Measurements from ENCODE around the gene NAT9. TPM values are rescaled to one million over a fixed set of nuclear protein-coding genes. Genes with fewer than 3 reads are reported as not detected.

The NAT9 gene
- total RNA-seq, 1 experiment from 2014 or later, result 32.7 TPM

DNA sequence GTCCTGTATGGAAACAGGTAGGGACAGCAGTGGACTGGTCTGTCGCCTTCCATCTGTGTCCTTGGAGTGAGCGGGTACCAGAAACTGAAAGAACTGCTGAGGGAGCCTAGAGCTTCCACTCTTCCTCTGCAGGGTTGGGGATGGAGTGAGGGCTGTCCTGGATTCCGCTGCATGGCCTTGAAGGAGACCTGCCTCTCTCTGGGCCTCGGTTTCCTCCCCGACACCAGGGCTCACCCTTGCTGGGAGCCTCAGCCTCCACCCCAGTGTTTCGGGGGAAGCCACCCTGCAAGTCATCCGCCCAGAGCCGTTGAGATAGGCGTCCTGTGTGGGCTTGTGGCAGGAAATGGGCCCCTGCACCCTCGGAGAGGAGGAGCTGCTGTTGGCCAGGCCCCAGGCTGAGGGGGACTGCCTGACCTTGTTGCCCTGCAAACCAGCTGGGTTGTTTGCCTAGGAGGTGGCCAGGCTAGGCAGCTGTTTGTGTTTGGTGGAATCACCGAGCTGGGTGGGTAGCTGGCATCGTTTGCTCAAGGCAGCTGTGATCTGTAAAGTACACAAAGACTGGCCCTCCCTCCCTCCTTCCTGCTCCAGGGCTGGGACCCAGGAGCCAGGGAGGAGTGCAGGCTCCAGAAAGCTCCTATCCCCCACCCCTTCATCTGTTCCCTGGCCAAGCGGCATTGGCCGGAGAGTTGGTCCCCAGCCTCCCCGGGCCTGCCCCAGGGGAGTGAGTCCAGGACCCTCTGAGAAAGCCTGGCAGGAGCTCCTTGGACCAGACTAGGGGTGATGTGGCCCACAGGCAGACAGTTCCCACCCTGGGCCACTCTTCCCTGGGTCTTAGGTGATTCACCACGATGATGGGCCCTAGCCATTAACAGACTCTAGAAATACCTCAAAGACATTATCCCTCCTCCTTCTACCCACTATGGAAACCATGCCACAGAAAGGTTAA lies 37.8 kb downstream of the NAT9 start:
- DNase-seq (ENCODE audit: low spot score), result no peak
- in situ Hi-C loops (cut with HindIII; ENCODE audit: low sequenced_read_pairs), result no loop called here

DNA sequence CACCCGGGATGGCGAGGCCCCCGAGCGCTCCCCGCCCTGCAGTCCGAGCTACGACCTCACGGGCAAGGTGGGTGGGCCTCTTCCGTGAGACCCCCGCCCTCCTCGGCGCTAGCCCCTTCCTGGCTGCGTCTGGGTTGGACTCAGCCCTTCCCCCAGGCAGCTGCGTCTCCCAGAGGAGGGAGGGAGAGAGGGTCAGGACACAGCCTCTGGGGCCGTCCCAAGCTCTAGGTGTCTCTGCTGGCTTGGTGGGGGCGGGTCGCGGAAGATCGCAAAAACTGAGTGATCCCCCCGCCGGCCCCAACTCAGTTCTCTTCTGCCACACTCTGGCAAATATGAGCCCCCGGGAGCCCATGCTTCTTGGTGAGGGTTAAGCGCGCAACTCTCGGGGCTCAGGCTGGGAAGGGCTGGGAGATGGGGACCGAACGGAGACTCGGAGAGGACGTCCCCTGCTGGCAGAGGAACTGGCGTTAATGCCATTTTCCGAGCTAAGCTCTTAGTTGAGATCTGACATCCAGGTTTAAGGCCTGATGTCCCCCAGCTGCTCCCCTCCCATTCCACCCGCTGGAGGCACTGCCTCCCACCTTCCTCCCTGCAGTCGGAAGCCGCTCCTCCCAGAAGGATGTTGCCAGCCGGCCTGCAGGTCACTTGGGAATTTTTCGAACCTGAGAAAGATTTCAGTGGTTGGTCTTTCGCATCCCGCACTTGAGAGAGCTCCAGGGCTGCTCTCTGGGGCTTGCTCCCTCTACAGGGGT lies 38.7 kb downstream of the NAT9 start:
- in situ Hi-C loops (cut with HindIII; ENCODE audit: low sequenced_read_pairs), result no loop called here
- peak; percentile 57 for DNase-seq (ENCODE audit: low spot score)

DNA sequence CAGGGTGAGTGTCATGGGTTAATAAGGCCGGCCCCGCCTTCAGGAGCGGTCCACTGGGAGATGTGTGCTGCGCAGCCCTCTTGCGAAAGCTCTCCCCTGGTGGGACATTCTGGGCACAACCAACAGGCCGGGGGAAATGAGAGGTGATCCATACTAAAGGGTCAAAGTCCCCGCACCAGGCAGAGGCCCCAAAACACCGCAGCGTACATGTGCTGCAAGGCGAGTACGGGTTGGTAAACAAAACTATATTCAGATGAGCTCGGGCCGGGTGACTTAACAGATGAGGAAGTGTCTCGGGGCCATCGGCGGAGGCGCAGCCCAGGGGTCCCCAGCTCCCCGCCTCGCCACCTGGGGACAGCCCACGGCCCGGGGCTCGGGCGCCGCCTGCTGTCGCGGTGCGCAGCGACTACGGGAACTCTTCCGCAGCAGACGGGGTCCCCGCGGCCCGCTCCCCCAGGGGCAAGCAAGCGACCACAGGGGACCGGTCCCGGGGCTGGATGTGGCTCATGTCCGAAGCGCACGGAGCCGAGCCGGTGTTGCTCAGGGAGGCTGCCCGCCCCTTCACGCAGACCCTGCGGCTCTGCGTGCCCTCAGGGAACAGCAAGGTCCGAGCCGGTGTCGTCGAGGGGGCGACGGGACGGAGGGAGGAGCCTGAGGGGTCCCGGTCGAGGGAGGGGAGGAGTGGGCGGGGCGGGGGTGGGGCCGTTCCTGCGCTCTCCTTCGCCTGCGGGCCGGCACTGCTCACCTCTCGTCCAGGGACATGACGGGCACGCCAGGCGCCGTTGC lies 39.4 kb downstream of the NAT9 start, which contains the start of gene RAB37:
Gene RAB37, plus strand, starts transcription at position 744 of the 786 bp plus-strand sequence. Its CDS starts 17 bp downstream, at position 761.
- in situ Hi-C loops (cut with HindIII; ENCODE audit: low sequenced_read_pairs), result no loop called here
- no peak for DNase-seq (ENCODE audit: low spot score)

DNA sequence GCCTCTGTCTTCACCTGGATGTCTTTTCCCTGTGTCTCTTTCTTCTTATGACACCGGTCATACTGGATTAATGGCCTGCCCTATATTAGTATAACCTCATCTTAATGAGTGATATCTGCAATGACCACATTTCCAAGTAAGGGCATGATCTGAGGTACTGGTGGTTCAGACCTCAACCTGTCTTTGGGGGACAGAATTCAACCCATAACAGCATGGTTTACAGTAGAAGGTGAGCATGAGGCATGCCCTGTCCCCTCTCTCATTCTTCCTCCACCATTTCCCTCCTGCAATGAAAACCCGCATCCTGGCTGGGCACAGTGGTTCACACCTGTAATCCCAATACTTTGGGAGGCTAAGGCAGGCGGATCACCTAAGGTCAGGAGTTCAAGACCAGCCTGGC lies 41.9 kb downstream of the NAT9 start:
- no peak for DNase-seq (ENCODE audit: low spot score)
- in situ Hi-C loops (cut with HindIII; ENCODE audit: low sequenced_read_pairs), result no loop called here

DNA sequence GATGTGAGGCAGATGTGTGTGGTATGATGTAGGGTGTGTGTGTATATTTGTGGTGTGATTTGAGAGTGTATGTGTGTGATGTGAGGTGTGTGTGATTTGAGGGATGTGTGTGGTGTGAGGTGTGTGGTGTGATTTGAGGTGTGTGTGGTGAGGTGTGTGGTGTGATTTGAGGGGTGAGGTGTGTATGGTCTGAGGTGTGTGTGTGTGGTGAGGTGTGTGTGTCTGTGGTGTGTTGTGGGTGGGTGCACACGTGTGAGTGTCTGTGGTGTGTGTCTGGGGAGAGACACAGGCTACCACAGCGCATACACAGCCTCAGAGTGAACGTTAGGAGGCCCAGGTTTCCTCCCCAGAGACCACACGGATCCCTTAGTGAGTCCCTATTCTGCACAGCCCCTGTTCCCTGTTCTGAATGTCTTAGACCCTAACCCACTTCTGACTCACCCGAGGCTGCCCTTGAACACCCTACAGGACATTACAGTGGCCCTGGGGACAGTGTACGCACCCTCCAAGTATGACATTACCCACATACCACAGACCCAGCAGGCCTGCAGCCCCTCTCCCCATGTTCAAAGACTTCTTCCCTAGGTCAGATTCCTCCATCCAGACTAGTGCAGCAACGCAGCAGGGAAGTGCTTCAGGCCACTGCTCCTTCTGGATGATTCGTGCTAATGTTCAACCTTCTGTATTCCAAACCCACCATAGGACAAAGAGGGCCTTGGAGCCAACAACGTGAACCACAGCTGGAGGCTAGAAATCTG lies 42.6 kb downstream of the NAT9 start:
- in situ Hi-C loops (cut with HindIII; ENCODE audit: low sequenced_read_pairs), result no loop called here
- no peak for DNase-seq (ENCODE audit: low spot score)

DNA sequence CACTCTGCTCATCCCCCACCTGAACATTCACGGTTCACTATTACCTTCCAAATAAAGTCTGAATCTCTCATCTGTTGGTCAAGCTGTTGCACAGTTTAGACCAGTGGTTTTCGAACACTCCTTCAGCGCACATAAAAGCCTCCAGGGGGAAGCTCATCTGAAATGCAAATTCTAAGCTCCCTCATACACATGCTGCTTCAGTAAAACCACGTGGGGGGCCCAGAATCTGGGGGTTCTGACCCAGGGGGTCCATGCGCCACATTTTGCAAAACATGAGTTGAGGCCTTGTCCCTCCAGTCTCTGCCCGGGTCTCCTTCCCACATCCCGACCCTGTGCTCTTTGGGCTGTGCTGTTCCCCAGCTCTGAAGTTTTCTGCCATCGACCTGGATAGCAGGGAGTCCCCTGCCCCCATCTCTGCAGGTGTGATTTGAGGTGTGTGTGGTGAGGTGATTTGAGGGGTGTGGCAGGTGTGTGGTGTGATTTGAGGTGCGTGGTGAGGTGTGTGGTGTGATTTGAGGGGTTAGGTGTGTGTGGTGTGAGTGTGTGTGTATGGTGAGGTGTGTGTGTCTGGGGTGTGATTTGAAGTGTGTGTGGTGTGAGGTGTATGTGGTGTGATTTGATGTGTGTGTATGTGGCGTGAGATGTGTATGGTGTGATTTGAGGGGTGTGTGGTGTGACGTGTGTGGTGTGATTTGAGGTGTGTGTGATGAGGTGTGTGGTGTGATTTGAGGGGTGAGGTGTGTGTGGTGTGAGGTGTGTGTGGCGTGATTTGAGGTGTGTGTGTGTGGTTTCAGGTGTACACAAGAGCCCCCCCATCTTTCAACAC lies 43.9 kb downstream of the NAT9 start:
- no peak for DNase-seq (ENCODE audit: low spot score)
- in situ Hi-C loops (cut with HindIII; ENCODE audit: low sequenced_read_pairs), result no loop called here

DNA sequence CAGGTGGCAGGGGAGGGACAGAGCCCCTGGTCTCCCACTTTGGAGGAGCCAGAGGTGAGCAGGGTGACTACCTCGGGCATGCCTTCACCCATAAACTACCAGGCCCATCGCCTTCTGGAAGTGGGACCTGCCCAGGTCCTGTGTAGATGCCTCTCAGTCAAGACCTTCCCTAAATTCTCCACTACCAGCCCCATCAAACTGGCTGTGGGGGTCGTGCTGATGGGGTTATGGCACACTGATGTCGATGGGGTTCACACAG lies 44.9 kb downstream of the NAT9 start:
- in situ Hi-C loops (cut with HindIII; ENCODE audit: low sequenced_read_pairs), result no loop called here

DNA sequence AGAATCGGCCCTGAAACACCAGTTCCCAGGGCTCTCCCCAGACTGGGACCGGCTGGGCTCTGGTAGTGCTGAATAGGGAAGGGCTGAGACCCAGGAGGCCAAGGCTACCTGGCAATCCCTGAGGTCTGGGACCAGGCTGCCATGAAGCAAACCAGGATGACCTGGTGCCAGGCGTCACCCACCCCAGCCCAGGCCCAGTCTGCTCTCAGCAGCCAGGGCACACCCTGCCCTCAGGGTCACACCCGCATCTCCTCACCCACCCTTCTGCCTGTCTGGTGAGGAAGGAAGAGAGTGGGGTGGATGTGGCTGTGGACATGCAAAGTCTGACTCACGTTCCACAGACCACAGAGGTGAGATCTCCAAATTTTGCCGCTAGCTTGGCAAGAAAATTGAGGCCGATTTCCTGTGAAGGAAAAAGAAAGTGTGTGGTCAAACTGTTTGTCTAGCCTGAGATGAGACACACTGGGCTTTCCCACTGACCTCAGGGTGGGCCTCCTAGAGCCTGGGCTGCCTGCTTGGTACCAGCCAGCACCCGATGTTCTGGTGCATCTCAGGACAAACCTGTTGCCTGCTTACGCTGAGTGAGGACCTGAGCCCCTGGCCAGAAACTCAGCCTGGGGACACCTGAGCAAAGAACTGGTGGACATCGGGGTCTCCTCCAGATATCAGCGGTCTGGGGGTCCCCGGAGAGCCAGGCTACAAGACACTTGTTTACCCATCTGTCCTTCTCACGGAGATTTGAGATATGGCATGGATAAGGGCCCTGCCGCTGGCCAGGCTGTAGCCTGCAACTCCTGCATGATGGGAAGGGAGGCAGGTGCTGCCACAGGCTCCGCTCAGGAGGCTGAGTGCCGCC lies 45.4 kb downstream of the NAT9 start:
- in situ Hi-C loops (cut with HindIII; ENCODE audit: low sequenced_read_pairs), result no loop called here
- no peak for DNase-seq (ENCODE audit: low spot score)

More for the DNA sequence above, 44.9 kb downstream of the NAT9 start:
- no peak for DNase-seq (ENCODE audit: low spot score)

DNA sequence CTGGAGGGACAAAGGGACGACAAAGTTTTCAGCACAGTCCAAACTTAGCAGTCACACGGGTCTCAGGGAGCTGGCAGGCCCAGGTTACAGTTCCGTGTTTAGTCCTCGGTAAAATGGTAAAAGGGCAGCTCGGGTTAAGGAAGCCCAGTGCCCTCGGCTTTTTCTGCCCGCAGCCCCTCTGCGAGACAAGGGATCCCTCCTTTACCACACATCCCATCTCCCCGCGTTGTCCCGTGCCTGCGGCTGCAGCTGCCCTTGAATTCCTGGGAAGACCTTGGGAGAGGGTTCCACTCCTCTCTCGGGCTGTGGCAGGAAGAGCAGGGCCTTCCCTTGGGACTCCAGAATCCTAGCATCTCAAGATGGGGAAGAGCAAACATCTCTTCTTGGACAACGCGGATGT lies 46.3 kb downstream of the NAT9 start:
- in situ Hi-C loops (cut with HindIII; ENCODE audit: low sequenced_read_pairs), result no loop called here
- DNase-seq (ENCODE audit: low spot score), result no peak

DNA sequence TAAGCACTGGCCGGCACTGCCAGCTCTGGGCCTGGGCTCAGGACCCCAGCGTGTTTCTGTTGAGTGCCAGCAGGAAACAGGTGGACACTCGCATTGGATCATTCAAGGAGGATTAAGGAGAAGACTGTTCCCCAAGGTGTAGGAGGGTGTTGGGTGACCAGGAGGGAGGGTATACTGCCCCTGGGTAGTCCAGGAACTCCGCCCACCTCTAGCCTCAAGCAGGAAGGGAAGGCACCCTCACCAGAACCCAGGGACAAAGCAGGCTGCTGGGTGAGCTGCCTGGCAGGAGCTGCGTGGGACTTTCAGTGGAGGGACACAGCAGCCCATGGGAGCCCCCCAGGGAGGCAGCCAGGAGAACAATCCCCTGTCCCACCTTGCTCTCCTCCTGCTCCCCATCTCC lies 46.8 kb downstream of the NAT9 start:
- peak; percentile 40 for DNase-seq (ENCODE audit: low spot score)
- in situ Hi-C loops (cut with HindIII; ENCODE audit: low sequenced_read_pairs), result no loop called here

DNA sequence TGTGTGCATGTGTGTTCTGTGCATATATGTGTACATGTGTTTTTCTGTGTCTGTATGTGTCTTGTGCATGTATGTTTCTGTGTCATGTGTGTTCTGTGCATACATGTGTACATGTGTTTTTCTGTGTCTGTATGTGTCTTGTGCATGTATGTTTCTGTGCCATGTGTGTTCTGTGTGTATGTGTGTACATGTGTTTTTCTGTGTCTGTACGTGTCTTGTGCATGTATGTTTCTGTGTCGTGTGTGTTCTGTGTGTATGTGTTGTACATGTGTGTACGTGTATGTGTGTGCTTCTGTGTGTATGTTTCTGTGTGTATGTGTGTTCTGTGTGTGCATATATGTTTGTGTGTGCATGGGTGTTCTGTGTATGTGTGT lies 47.5 kb downstream of the NAT9 start:
- no peak for DNase-seq (ENCODE audit: low spot score)
- in situ Hi-C loops (cut with HindIII; ENCODE audit: low sequenced_read_pairs), result no loop called here

DNA sequence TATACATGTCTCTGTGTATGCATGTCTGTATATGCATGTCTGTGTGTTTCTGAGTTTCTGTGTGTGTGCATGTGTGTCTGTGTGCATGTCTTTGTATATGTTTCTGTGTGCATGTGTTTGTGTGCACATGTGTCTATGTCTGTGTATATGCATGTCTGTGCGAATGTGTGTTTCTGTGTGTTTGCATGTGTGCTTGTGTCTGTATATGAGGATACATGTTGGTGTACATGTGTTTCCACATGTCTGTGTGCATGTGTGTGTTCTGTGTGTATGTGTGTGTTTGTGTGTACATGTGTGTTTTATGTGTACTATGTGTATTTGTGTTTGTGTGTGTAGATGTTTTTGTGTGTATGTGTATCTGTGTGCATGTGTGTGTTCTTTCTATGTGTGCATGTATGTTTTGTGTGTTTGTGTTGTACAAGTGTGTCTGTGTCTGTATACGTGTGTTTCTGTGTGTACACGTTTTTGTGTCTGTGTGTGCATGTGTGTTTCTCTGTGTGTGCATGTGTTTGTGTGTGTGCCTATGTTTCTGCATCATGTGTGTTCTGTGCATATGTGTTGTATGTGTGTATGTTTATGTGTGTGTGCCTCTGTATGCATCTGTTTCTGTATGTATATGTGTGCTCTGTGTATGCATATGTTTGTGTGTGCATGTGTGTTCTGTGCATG lies 48.0 kb downstream of the NAT9 start:
- no peak for DNase-seq (ENCODE audit: low spot score)
- in situ Hi-C loops (cut with HindIII; ENCODE audit: low sequenced_read_pairs), result no loop called here

DNA sequence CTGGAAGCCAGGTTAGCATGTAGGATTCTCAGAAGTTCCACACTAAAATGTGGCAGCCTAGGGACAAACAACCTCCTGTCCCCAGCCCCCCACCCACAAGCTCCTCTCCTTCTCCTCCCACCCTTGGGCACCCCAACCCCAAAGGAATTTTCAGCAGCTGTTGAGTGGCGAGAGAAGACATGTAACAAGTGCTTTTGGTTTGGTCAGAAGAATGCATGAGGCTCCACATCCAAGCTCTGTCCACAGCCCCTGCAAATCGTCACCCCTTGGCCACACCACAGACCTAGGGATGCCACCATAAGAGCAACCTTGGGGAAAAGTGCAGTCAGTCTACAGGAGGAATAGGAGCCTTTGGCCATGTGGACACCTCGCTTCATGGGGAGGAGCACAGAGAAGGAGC lies 51.0 kb downstream of the NAT9 start:
- in situ Hi-C loops (cut with HindIII; ENCODE audit: low sequenced_read_pairs), result no loop called here
- DNase-seq (ENCODE audit: low spot score), result no peak

DNA sequence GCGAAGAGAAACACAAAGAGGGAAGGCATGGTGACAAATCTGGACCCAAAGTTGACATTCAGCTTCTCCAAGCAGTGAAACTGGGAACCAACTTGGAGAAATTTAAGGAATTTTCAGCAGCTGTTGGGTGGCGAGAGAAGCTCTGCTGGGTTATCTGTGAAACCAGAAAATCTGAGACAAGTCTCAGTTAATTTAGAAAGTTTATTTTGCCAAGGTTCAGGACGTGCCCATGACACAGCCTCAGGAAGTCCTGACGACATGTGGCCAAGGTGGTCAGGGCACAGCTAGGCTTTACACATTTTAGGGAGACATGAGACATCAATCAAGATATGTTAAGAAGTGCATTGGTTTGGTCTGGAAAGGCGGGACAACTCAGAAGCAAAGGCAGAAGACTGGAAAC lies 52.3 kb downstream of the NAT9 start:
- DNase-seq (ENCODE audit: low spot score), result no peak
- in situ Hi-C loops (cut with HindIII; ENCODE audit: low sequenced_read_pairs), result no loop called here

DNA sequence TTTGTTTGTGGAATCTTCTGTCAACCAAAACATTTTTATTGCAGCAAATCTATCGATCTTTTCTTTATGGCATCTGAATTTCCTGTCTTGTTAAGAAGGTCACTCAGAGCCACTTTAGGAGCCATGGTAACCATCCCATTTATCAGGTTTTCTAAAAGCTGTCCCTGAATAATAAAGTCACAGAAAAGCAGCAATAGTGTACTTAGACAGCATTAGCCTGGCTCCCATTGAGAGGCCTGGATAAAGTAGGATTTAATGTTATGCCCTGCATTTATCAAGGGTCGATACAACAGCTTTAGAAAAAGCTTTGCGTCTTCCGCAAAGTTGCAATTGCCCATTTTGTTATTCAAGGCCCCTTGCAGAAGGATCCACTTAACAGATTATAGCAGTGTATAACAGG lies 53.4 kb downstream of the NAT9 start:
- no peak for DNase-seq (ENCODE audit: low spot score)
- in situ Hi-C loops (cut with HindIII; ENCODE audit: low sequenced_read_pairs), result no loop called here
